Adrenal gland (tissue), 5 donors: ENCODE results near the gene UQCC5.

Experiments used
- POLR2A ChIP-seq, 2 donors: fragments of 450-650 bp; IDR thresholded peaks; one replicate each; pipeline ENCODE4 v1.6.1; 2017; ENCODE audit warnings: antibody characterized with exemption in 2 of 2, mild to moderate bottlenecking in 2 of 2, moderate library complexity in 1 of 2
- TF ChIP-seq, protein P1 (sequence below), 6 experiments: fragments of 450-650 bp in 4 of 6; fragments of 200-600 bp in 2 of 6; sonication (generic) in 1 of 6; IDR thresholded peaks; 1 replicate in 5 of 6; 2 replicates in 1 of 6; pipeline versions ENCODE4 v1.5.1 to v1.8.0; 2016 to 2021; ENCODE audit warnings: antibody characterized with exemption in 6 of 6, mild to moderate bottlenecking in 2 of 6, moderate library complexity in 1 of 6
- donor health status: DM: no; HTN: no; CAD: no.

DNA sequence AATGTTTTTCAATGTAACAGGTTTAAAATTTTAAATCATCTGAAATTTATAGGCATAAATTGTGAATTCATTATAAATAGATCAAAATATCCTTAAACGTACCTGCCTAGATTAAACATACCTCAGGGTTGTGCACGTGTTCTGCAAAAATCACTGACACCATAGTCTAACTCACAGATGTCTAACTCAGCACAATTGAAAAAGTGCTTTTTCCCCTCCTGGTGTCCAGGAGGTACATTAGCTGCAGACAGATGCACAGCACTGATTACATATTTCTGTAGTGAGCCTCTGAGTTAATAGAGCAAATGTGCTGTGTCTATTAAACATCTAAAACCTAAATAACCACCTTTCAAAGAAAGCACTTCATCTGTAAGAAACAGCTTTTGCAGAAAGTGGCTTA lies 10.7 kb downstream of the UQCC5 start:
- TF ChIP-seq POLR2A (IDR thresholded peaks at IDR 0.05) = no peak
- TF ChIP-seq, protein P1, sequence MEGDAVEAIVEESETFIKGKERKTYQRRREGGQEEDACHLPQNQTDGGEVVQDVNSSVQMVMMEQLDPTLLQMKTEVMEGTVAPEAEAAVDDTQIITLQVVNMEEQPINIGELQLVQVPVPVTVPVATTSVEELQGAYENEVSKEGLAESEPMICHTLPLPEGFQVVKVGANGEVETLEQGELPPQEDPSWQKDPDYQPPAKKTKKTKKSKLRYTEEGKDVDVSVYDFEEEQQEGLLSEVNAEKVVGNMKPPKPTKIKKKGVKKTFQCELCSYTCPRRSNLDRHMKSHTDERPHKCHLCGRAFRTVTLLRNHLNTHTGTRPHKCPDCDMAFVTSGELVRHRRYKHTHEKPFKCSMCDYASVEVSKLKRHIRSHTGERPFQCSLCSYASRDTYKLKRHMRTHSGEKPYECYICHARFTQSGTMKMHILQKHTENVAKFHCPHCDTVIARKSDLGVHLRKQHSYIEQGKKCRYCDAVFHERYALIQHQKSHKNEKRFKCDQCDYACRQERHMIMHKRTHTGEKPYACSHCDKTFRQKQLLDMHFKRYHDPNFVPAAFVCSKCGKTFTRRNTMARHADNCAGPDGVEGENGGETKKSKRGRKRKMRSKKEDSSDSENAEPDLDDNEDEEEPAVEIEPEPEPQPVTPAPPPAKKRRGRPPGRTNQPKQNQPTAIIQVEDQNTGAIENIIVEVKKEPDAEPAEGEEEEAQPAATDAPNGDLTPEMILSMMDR (IDR thresholded peaks at IDR 0.05) = no peak
